H1 (cell line): Measurements from ENCODE around the gene ORC3. TPM values are rescaled to one million over a fixed set of nuclear protein-coding genes. Genes with fewer than 3 reads are reported as not detected.

Source experiments
- CTCF ChIA-PET: fragments of 300-600 bp; sonication (Branson Sonifier 250); formaldehyde crosslinking; loops from one replicate; lab custom pipeline; 2021; ENCODE audit not compliant: partially characterized antibody; lab: Charles Lee
- POLR2A ChIA-PET: fragments of 300-600 bp; sonication (Branson Sonifier 250); formaldehyde crosslinking; loops from one replicate; lab custom pipeline; 2021; ENCODE audit warnings: inconsistent platforms; ENCODE audit not compliant: partially characterized antibody; lab: Charles Lee
- DNase-seq, 2 experiments: peaks; one replicate each; pipeline versions ENCODE4 v3.0.0 to v3.0.0-alpha.2; 2010 to 2022; ENCODE audit warnings: low spot score in 2 of 2, low read depth in 1 of 2, mixed read lengths in 1 of 2
- FAIRE-seq: peaks from 2 replicates; lab custom pipeline; 2011; peaks lifted over from hg19 to GRCh38; lab: Jason Lieb, UNC
- H2AFZ ChIP-seq: 2 replicates; pipeline ENCODE4 v1.8.1; 2012; ENCODE audit warnings: low read length, inconsistent platforms
- H2AK5ac ChIP-seq: 2 replicates; pipeline ENCODE4 v1.6.1; 2013; ENCODE audit warnings: low read depth, low read length
- H2BK120ac ChIP-seq: replicated peaks from 2 replicates; pipeline ENCODE3; 2013; ENCODE audit warnings: low read depth, low read length, inconsistent platforms
- H2BK12ac ChIP-seq: 2 replicates; pipeline ENCODE4 v1.6.1; 2013; ENCODE audit warnings: low read depth, low read length
- H2BK15ac ChIP-seq: 2 replicates; pipeline ENCODE4 v1.6.1; 2013; ENCODE audit warnings: low read length
- H2BK20ac ChIP-seq: 2 replicates; pipeline ENCODE4 v1.6.1; 2013; ENCODE audit warnings: low read length
- H2BK5ac ChIP-seq: 2 replicates; pipeline ENCODE4 v1.6.1; 2013; ENCODE audit warnings: low read depth, low read length
- H3K14ac ChIP-seq: 2 replicates; pipeline ENCODE4 v1.6.1; 2013; ENCODE audit warnings: inconsistent platforms; ENCODE audit not compliant: insufficient read length
- H3K18ac ChIP-seq: 2 replicates; pipeline ENCODE4 v1.6.1; 2013; ENCODE audit warnings: low read length; ENCODE audit errors: extremely low read depth
- H3K23ac ChIP-seq: 2 replicates; pipeline ENCODE4 v1.6.1; 2013; ENCODE audit warnings: inconsistent platforms; ENCODE audit not compliant: insufficient read length
- H3K23me2 ChIP-seq: 2 replicates; pipeline ENCODE4 v1.6.1; 2013; ENCODE audit warnings: low read depth, low read length
- H3K27ac ChIP-seq: 2 replicates; pipeline ENCODE4 v1.6.1; 2011; ENCODE audit warnings: low read depth, low read length, inconsistent platforms
- H3K27me3 ChIP-seq, 4 experiments: replicated peaks in 1 of 4; 1 replicate in 1 of 4; 2 replicates in 3 of 4; pipeline versions ENCODE4 v1.6.1 to v1.8.1; 2011 to 2013; ENCODE audit warnings: low read length in 3 of 4, mild to moderate bottlenecking in 3 of 4, inconsistent platforms in 2 of 4, mixed read lengths in 2 of 4, moderate library complexity in 1 of 4; ENCODE audit not compliant: control insufficient read depth in 3 of 4, insufficient read depth in 3 of 4; ENCODE audit errors: extremely low read depth in 1 of 4
- H3K36me3 ChIP-seq, 4 experiments: 2 replicates each; pipeline versions ENCODE4 v1.6.1 to v1.8.1; 2011 to 2013; ENCODE audit warnings: mild to moderate bottlenecking in 4 of 4, low read length in 3 of 4, moderate library complexity in 2 of 4, control low read depth in 1 of 4, inconsistent platforms in 1 of 4; ENCODE audit not compliant: insufficient read depth in 4 of 4, control insufficient read depth in 2 of 4
- H3K4ac ChIP-seq: replicated peaks from 2 replicates; pipeline ENCODE3; 2013; ENCODE audit warnings: low read length, low read depth, mixed read lengths, inconsistent platforms; ENCODE audit not compliant: insufficient read length
- H3K4me1 ChIP-seq, 4 experiments: replicated peaks in 1 of 4; 1 replicate in 1 of 4; 2 replicates in 3 of 4; pipeline versions ENCODE4 v1.6.1 to v1.8.1; 2011 to 2013; ENCODE audit warnings: low read length in 3 of 4, inconsistent platforms in 2 of 4, mixed read lengths in 1 of 4; ENCODE audit not compliant: insufficient read depth in 4 of 4, control insufficient read depth in 3 of 4
- H3K4me2 ChIP-seq, 2 experiments: 2 replicates each; pipeline versions ENCODE4 v1.6.1 to v1.8.1; 2011 to 2013; ENCODE audit warnings: low read depth in 2 of 2, low read length in 2 of 2, control low read depth in 1 of 2, inconsistent platforms in 1 of 2, mild to moderate bottlenecking in 1 of 2; ENCODE audit not compliant: insufficient read depth in 1 of 2
- H3K4me3 ChIP-seq, 4 experiments: fragments of 200-600, 300-600 bp in 1 of 4; sonication (generic), shearing (Covaris generic), sonication (Bioruptor Twin) in 1 of 4; 2 replicates each; pipeline versions ENCODE4 v1.5.1 to v1.8.1; 2011 to 2016; ENCODE audit warnings: low read length in 4 of 4, low read depth in 3 of 4, control low read depth in 2 of 4, inconsistent platforms in 2 of 4, mild to moderate bottlenecking in 2 of 4, mixed read lengths in 1 of 4, moderate library complexity in 1 of 4; ENCODE audit not compliant: insufficient read depth in 2 of 4; ENCODE audit errors: extremely low read depth in 1 of 4
- H3K56ac ChIP-seq: replicated peaks from 2 replicates; pipeline ENCODE3; 2013; ENCODE audit warnings: low read depth, mild to moderate bottlenecking, mixed read lengths, low read length, inconsistent platforms; ENCODE audit not compliant: insufficient read length
- H3K79me1 ChIP-seq: 2 replicates; pipeline ENCODE4 v1.6.1; 2013; ENCODE audit warnings: low read depth, low read length, control low read depth
- H3K79me2 ChIP-seq, 2 experiments: 2 replicates each; pipeline versions ENCODE4 v1.6.1 to v1.8.1; 2012 to 2013; ENCODE audit warnings: low read length in 2 of 2, mild to moderate bottlenecking in 2 of 2, inconsistent platforms in 1 of 2; ENCODE audit not compliant: insufficient read depth in 2 of 2, control insufficient read depth in 1 of 2
- H3K9ac ChIP-seq, 4 experiments: replicated peaks in 1 of 4; 1 replicate in 1 of 4; 2 replicates in 3 of 4; pipeline versions ENCODE4 v1.6.1 to v1.8.1; 2011 to 2013; ENCODE audit warnings: low read depth in 3 of 4, low read length in 3 of 4, control low read depth in 2 of 4, mild to moderate bottlenecking in 2 of 4, moderate library complexity in 2 of 4, inconsistent platforms in 1 of 4; ENCODE audit errors: extremely low read depth in 1 of 4
- H3K9me3 ChIP-seq, 2 experiments: 2 replicates each; pipeline versions ENCODE4 v1.6.1 to v1.8.1; 2012 to 2013; ENCODE audit warnings: mild to moderate bottlenecking in 2 of 2, moderate library complexity in 2 of 2, control low read depth in 1 of 2, inconsistent platforms in 1 of 2, low read depth in 1 of 2, low read length in 1 of 2, mixed read lengths in 1 of 2; ENCODE audit not compliant: insufficient read depth in 2 of 2
- H4K20me1 ChIP-seq, 2 experiments: replicated peaks in 1 of 2; 2 replicates each; pipeline versions ENCODE3 to v1.8.1; 2011 to 2013; ENCODE audit warnings: inconsistent platforms in 2 of 2, low read length in 2 of 2, mild to moderate bottlenecking in 1 of 2; ENCODE audit not compliant: insufficient read depth in 2 of 2, control insufficient read depth in 1 of 2
- H4K5ac ChIP-seq: 2 replicates; pipeline ENCODE4 v1.6.1; 2013; ENCODE audit warnings: low read length, low read depth, mixed read lengths, inconsistent platforms; ENCODE audit not compliant: insufficient read length
- H4K8ac ChIP-seq: 2 replicates; pipeline ENCODE4 v1.8.0; 2013; ENCODE audit warnings: mild to moderate bottlenecking, moderate library complexity, low read length, inconsistent platforms; ENCODE audit not compliant: insufficient read depth; ENCODE audit errors: extremely low read depth
- H4K91ac ChIP-seq: replicated peaks from 2 replicates; pipeline ENCODE3; 2013; ENCODE audit warnings: low read length, mixed read lengths, inconsistent platforms; ENCODE audit not compliant: insufficient read length
- HDAC2 ChIP-seq, 2 experiments: fragments of 300-600 bp in 1 of 2; sonication (generic) in 1 of 2; IDR thresholded peaks; 2 replicates each; pipeline ENCODE4 v1.6.1; 2011 to 2012; ENCODE audit warnings: low read depth in 2 of 2, low read length in 2 of 2, mild to moderate bottlenecking in 2 of 2, moderate library complexity in 2 of 2, borderline replicate concordance in 1 of 2, inconsistent platforms in 1 of 2
- KDM1A ChIP-seq: fragments of 200-600, 300-600 bp; sonication (generic); IDR thresholded peaks from 2 replicates; pipeline ENCODE4 v1.7.1; 2016; ENCODE audit warnings: mild to moderate bottlenecking, low read length, borderline replicate concordance
- KDM4A ChIP-seq: IDR thresholded peaks from one replicate; pipeline ENCODE4 v1.7.1; 2012; ENCODE audit warnings: low read depth, mild to moderate bottlenecking, moderate library complexity, low read length, inconsistent platforms; ENCODE audit not compliant: severe bottlenecking
- POLR2A ChIP-seq, 2 experiments: IDR thresholded peaks; 1 replicate in 1 of 2; 2 replicates in 1 of 2; pipeline ENCODE4 v1.6.1; 2011; ENCODE audit warnings: low read depth in 2 of 2, low read length in 2 of 2, mild to moderate bottlenecking in 2 of 2; ENCODE audit errors: control extremely low read depth in 1 of 2
- RFX5 ChIP-seq: IDR thresholded peaks from 2 replicates; pipeline ENCODE4 v1.6.1; 2011; ENCODE audit warnings: low read depth, low read length, improper control_type of control experiment, borderline replicate concordance
- RXRA ChIP-seq: IDR thresholded peaks from 2 replicates; pipeline ENCODE4 v1.6.1; 2011; ENCODE audit warnings: low read depth, mild to moderate bottlenecking, low read length, moderate library complexity; ENCODE audit not compliant: insufficient read depth
- SAP30 ChIP-seq: fragments of 300-600 bp; sonication (generic); IDR thresholded peaks from 2 replicates; pipeline ENCODE4 v1.7.1; 2012; ENCODE audit warnings: low read length, moderate library complexity, mild to moderate bottlenecking, inconsistent platforms; ENCODE audit not compliant: insufficient read depth, insufficient replicate concordance
- TAF1 ChIP-seq: IDR thresholded peaks from 2 replicates; pipeline ENCODE4 v1.6.1; 2011; ENCODE audit warnings: mild to moderate bottlenecking, low read depth, low read length
- WGBS, 2 experiments: shearing (Covaris generic) in 1 of 2; methylation state at CpG; one replicate each; pipeline versions ENCODE4 v1.1.6 to v1.1.7; 2013 to 2015; ENCODE audit warnings: low lambda C conversion rate in 2 of 2, mixed read lengths in 2 of 2, inconsistent platforms in 1 of 2, low coverage in 1 of 2, missing lambda C conversion rate in 1 of 2; ENCODE audit not compliant: insufficient replicate concordance in 2 of 2, insufficient coverage in 1 of 2, insufficient read length in 1 of 2; ENCODE audit errors: extremely low coverage in 1 of 2, missing lambda C conversion rate in 1 of 2; 5-methylcytosine and 5-hydroxymethylcytosine counted together
- polyA plus RNA-seq, 7 experiments: library from polyadenylated mRNA; depleted of rRNA in 3 of 7; stranded (reverse) in 5 of 7; unstranded in 2 of 7; fragments of >200 nt in 5 of 7; fragments of 200-250 nt in 2 of 7; gene quantifications; 1 replicate in 5 of 7; 2 replicates in 1 of 7; 4 replicates in 1 of 7; pipeline versions ENCODE4 v1.2.1 to v1.2.3, GENCODE V29; 2011 to 2013; ENCODE audit warnings: missing spikeins in 2 of 7, mixed read lengths in 2 of 7
- total RNA-seq: library from RNA; stranded (reverse); fragmentation: NEBNext Ultra II Directional; extraction: Animal tissue kit (Norgen Biotek cat#: 25700); gene quantifications from 2 replicates; pipeline ENCODE4 v1.2.1, GENCODE V29; 2021
- TF ChIP-seq, protein P1 (sequence below): IDR thresholded peaks from 2 replicates; pipeline ENCODE4 v1.6.1; 2012; ENCODE audit warnings: low read length, inconsistent platforms

Gene ORC3
- total and polyA plus RNA-seq, 2 of the 8 experiments (the other 6 are each of a cell fraction or from before 2014, with no cell fraction given), result 35.9 to 60.9 TPM

DNA sequence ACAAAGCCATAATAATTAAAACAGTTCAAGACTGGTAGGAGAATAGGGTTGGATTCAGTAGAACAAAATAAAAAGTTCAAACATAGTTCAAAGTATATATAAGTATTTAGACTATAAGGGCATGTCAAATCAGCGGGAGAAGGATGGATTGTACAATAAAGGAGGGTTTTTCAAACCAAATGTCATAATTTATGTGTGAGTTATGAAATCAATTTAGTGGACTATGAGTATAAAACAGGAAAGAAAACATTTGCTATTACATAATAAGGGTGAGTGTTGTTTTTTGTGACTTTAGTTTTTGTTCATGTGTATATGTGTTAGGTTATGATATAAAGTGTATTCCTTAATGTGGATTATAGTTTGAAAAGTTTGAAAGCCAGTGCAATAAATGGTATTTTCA, 10.6 kb downstream of the ORC3 start:
- Histone ChIP-seq H3K9me3 (no peaks in the 10 kb centered on the region), H3K27me3 (no peaks in the 10 kb centered on the region), H2BK5ac (no peak overlapping the region), H2AFZ (no peak overlapping the region), H3K23me2 (no peaks in the 10 kb centered on the region), H2BK20ac (no peak overlapping the region), H3K18ac (no peak overlapping the region), H4K8ac (no peak overlapping the region), H3K4me2 (no peak overlapping the region), H2BK15ac (no peak overlapping the region), H3K14ac (no peak overlapping the region), H2BK120ac (no peak overlapping the region), H3K4me3 (no peak overlapping the region), H3K79me1 (no peaks in the 10 kb centered on the region), H3K36me3 (peaks cover 0 to 27% (median 3%) of the 10 kb centered on the region in 4 experiments; a peak in 5 of 8 replicates), H4K20me1 (no peaks in the 10 kb centered on the region), H2AK5ac (no peak overlapping the region), H3K9ac (no peak overlapping the region), H2BK12ac (no peak overlapping the region), H3K27ac (no peak overlapping the region), H4K5ac (no peak overlapping the region), H3K4me1 (peaks cover 0 to 4% (median 1%) of the 10 kb centered on the region in 4 experiments; a peak in 3 of 7 replicates), H4K91ac (no peak overlapping the region), H3K56ac (no peak overlapping the region), H3K4ac (no peak overlapping the region), H3K23ac (no peak overlapping the region), H3K79me2 (no peaks in the 10 kb centered on the region)
- CTCF ChIA-PET, result no interaction called here
- FAIRE-seq, result no peak
- no peak for DNase-seq
- 100% methylated on average over 1 of the region's 1 CpG; no CpG with 5 or more reads in 1 of the 2 experiments for WGBS, 2 experiments
- POLR2A ChIA-PET, result interaction anchor here (5.6 kb wide), 1 partner anchor 10 kb away, joined by 30 read pairs; the partner anchor contains the start of genes ORC3 and RARS2
- TF ChIP-seq RFX5 (no peak), KDM4A (no peak), HDAC2 (IDR thresholded peaks at IDR 0.05; ENCODE audit: borderline replicate concordance in 1 of 2, low read depth in 2 of 2, low read length in 2 of 2) (no peak), KDM1A (no peak), POLR2A (IDR thresholded peaks at IDR 0.05; ENCODE audit: control extremely low read depth in 1 of 2, low read depth in 2 of 2, low read length in 2 of 2) (no peak), RXRA (no peak), SAP30 (no peak), TAF1 (no peak)
- TF ChIP-seq, protein P1, sequence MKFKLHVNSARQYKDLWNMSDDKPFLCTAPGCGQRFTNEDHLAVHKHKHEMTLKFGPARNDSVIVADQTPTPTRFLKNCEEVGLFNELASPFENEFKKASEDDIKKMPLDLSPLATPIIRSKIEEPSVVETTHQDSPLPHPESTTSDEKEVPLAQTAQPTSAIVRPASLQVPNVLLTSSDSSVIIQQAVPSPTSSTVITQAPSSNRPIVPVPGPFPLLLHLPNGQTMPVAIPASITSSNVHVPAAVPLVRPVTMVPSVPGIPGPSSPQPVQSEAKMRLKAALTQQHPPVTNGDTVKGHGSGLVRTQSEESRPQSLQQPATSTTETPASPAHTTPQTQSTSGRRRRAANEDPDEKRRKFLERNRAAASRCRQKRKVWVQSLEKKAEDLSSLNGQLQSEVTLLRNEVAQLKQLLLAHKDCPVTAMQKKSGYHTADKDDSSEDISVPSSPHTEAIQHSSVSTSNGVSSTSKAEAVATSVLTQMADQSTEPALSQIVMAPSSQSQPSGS, result no peak
